Measurements from ENCODE around the gene REM1.
A peak's percentile ranks its signal among the peaks of the same experiment; 100 is the strongest.

REM1 gene

DNA sequence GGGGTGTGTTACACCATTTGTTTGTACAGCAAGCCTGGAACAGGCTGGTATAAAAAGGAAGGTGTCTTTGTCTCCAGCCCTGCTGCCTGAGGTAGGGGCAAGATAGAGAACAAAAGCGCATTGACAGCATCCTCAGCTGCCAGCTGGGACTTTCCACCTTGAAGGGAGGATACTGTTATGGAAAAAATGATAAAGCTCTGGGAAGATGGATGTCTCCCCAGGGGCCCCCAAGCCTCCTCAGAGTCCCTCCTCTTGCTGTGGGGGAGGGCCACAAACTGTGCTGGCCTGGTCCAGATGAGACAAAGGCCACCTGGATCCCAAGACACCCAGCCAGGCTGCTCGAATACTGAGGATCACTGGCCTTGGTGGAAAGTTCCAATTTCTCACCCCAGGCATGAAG is 13.0 kb downstream of the REM1 start:
- DNase-seq (ENCODE audit: low read depth) = no peak
- no peak overlapping the region for H3K4me3 ChIP-seq (ENCODE audit: low read depth, low read length)
- TF ChIP-seq, protein P1, sequence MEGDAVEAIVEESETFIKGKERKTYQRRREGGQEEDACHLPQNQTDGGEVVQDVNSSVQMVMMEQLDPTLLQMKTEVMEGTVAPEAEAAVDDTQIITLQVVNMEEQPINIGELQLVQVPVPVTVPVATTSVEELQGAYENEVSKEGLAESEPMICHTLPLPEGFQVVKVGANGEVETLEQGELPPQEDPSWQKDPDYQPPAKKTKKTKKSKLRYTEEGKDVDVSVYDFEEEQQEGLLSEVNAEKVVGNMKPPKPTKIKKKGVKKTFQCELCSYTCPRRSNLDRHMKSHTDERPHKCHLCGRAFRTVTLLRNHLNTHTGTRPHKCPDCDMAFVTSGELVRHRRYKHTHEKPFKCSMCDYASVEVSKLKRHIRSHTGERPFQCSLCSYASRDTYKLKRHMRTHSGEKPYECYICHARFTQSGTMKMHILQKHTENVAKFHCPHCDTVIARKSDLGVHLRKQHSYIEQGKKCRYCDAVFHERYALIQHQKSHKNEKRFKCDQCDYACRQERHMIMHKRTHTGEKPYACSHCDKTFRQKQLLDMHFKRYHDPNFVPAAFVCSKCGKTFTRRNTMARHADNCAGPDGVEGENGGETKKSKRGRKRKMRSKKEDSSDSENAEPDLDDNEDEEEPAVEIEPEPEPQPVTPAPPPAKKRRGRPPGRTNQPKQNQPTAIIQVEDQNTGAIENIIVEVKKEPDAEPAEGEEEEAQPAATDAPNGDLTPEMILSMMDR (IDR thresholded peaks at IDR 0.05; ENCODE audit: control insufficient read depth, extremely low read depth, insufficient read depth) = no peak

DNA sequence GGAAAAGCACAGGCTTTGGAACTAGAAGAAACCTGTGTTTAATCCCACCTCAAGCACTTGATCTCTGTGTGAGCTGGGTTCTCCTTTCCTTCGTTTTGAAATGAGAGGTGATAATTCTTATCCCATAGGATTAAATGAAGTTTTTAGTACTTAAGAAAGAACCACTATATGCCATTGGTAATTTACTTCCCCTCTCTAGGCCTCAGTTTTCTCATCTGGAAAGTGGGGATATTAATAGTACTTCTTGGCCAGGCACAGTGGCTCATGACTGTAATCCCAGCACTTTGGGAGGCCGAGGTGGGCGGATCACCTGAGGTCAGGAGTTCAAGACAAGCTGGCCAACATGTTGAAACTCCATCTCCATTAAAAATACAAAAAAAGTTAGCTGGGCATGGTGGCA is 14.1 kb downstream of the REM1 start:
- no peak for DNase-seq (ENCODE audit: low read depth)
- TF ChIP-seq, protein P1 (IDR thresholded peaks at IDR 0.05; ENCODE audit: control insufficient read depth, extremely low read depth, insufficient read depth) = no peak
- H3K4me3 ChIP-seq (ENCODE audit: low read depth, low read length) = no peak overlapping the region

DNA sequence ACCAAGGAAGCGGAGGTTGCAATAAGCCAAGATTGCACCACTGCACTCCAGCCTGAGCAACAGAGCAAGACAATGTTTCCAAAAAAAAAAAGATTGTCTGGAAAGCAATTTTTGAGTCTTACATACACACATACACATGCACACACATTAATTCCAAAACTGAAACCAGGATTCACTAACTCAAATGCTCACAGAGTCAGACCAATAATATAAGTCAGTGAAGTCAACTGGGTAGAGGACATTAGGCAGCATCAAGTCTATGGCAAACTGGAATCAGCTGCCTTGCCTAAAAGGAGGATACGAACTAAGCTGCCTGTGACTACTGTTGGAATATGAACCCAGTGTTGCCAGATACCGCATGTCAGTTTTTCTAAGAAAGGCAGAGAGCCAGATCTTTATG is 15.7 kb downstream of the REM1 start:
- no peak for DNase-seq (ENCODE audit: low read depth)
- TF ChIP-seq, protein P1 (IDR thresholded peaks at IDR 0.05; ENCODE audit: control insufficient read depth, extremely low read depth, insufficient read depth) = no peak
- no peak overlapping the region for H3K4me3 ChIP-seq (ENCODE audit: low read depth, low read length)

DNA sequence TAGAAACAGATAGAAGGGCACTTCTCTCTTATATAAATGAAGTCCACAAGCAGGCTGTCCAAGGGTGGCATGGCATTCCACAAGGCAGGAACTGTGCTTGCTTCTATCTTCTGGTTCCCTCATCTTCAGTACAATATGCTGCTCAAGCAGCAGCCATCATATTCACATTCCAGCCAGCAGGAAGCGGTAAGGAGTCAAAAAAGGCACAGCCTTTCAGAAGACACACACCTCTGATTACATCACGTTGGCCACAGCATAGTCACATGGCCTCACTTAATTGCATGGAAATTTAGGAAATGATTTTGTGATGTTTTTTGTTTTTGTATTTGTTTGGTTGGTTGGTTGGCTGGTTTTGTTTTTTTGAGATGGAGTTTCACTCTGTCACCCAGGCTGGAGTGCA is 19.0 kb downstream of the REM1 start:
- DNase-seq (ENCODE audit: low read depth) = no peak
- H3K4me3 ChIP-seq (ENCODE audit: low read depth, low read length) = no peak overlapping the region
- TF ChIP-seq, protein P1 (IDR thresholded peaks at IDR 0.05; ENCODE audit: control insufficient read depth, extremely low read depth, insufficient read depth) = peak; percentile 36

DNA sequence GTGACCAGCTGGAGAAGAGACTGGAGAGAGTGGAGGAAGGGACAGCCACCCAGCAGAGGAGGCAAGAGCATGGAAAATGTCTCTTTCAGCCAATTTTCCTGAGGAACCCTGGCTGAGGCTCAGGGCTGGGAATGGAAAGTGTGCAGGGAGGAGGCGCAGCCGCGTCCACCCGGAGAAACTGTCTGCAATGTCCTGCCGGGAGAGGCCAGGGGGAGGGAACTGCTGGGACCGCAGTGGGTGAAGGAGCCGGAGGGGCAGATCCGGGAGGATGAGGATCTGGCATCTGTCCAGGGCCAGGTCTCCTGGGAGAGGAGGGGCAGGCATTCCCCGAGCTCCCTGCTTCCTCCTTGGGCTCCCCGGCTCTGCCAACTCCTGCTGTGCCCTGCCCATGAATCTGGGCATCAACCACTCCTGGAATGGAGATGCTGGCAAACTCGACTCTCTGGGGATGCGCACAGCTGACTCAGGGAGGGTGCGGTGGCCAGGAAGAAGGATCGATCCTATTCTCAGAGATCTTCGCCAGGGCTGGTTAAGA is 21.7 kb downstream of the REM1 start:
- TF ChIP-seq, protein P1 (IDR thresholded peaks at IDR 0.05; ENCODE audit: control insufficient read depth, extremely low read depth, insufficient read depth) = no peak

DNA sequence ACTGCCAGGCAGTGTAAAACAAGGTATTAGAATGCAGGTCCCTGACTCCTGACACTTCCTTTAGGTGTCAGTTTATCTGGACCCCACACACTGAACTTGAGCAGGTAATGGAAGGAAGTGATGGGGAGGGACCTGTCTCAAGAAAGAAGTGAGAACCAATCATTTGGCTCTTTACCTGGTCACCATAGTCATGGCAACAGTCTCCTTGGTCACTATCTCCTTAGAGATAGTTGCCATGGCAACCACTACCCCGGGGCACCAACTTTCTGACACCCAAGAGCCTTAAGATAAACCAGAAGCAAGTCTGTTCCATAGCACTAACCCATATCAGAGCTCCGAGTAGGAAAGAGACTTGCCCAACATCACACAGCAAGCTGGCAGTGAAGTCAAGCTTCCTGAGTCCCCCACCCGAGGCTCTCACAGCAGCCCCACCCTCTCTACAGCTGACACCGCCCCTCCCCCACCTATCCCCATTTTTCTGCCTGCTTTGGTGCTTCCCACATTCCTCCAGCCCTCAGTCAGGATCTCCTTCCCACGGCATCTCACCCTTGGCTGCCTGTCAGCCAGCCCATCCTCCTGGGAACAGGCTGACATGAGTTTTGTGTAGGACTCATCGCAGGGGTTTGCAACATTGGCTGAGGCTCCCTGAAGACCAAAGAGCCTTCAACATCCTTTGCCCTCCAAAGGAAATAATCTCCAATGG is 22.9 kb downstream of the REM1 start:
- H3K4me3 ChIP-seq (ENCODE audit: low read depth, low read length) = no peak overlapping the region
- DNase-seq (ENCODE audit: low read depth) = no peak
- TF ChIP-seq, protein P1 (IDR thresholded peaks at IDR 0.05; ENCODE audit: control insufficient read depth, extremely low read depth, insufficient read depth) = no peak

More for the DNA sequence above, 21.7 kb downstream of the REM1 start:
- no peak for DNase-seq (ENCODE audit: low read depth)
- no peak overlapping the region for H3K4me3 ChIP-seq (ENCODE audit: low read depth, low read length)

DNA sequence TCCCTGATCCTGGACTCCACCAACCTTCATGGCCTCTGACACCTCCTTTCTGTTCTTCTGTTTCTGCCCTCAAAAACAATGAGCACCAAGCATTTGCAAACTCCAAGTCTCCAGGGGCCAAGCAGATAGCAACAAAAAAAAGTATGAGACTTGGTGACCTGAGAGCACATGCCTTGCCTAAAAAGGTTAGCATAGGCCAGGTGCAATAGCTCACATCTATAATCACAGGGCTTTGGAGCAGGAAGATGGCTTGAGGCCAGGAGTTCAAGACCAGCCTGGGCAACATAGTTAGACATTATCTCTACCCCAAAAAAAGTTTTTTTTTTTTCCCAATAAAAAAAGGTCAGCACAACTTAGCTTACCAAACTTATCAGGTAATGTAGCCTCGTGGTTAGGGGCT is 25.4 kb downstream of the REM1 start:
- H3K4me3 ChIP-seq (ENCODE audit: low read depth, low read length) = no peak overlapping the region
- TF ChIP-seq, protein P1 (IDR thresholded peaks at IDR 0.05; ENCODE audit: control insufficient read depth, extremely low read depth, insufficient read depth) = no peak
- no peak for DNase-seq (ENCODE audit: low read depth)
